ENCODE measurements around the gene ANKRD39. TPM values are rescaled to one million over a fixed set of nuclear protein-coding genes. Genes with fewer than 3 reads are reported as not detected.

Gene ANKRD39
- total and polyA plus RNA-seq, 4 donors = 4.7 to 22.7 (median 10.7) TPM

GRCh38 chr2:96881349-96882195 is 23.8 kb upstream of the ANKRD39 start (continued):
- TF ChIP-seq REST (IDR thresholded peaks at IDR 0.05) (no peak), FOXA1 (IDR thresholded peaks at IDR 0.05) (no peak), MAX (IDR thresholded peaks at IDR 0.05) (no peak), HNF4A (conservative IDR thresholded peaks at IDR 0.05) (no peak), JUND (IDR thresholded peaks at IDR 0.05) (no peak), SP1 (IDR thresholded peaks at IDR 0.05) (no peak)

- no peak for TF ChIP-seq GABPA (IDR thresholded peaks at IDR 0.05 in 1 of 2, conservative IDR thresholded peaks at IDR 0.05 in 1 of 2)
- no peaks in the 10 kb centered on the region for H3K27me3 ChIP-seq (ENCODE audit: control insufficient read depth in 4 of 4, insufficient read depth in 4 of 4, low read length in 3 of 4)
- H3K36me3 ChIP-seq (ENCODE audit: control insufficient read depth in 4 of 4, insufficient read depth in 3 of 4, low read depth in 1 of 4, low read length in 3 of 4) = no peaks in the 10 kb centered on the region
- H3K4me1 ChIP-seq (ENCODE audit: control insufficient read depth in 4 of 4, insufficient read depth in 4 of 4, low read length in 3 of 4) = peaks cover 0 to 11% (median 0%) of the 10 kb centered on the region in 4 donors
- DNase-seq (ENCODE audit: low spot score) = no peak
- no peaks in the 10 kb centered on the region for H3K9me3 ChIP-seq (ENCODE audit: control insufficient read depth in 4 of 4, low read length in 3 of 4)
- no peak overlapping the region for H3K9ac ChIP-seq (ENCODE audit: low read depth in 1 of 2, low read length in 2 of 2)
- WGBS = 94% methylated on average over 6 of the region's 6 CpGs
- no peak overlapping the region for H3K27ac ChIP-seq (ENCODE audit: low read depth in 1 of 2, low read length in 2 of 2)
- no peak overlapping the region for H3K4me3 ChIP-seq (ENCODE audit: low read depth in 1 of 3, low read length in 3 of 3)
These were observed 23.1 kb upstream of the ANKRD39 start for GRCh38 chr2:96880891-96881273.

- no peak for DNase-seq (ENCODE audit: low spot score)
- TF ChIP-seq SP1 (IDR thresholded peaks at IDR 0.05) = no peak
- TF ChIP-seq EGR1 (IDR thresholded peaks at IDR 0.05; ENCODE audit: low read depth in 2 of 2) = no peak
- TF ChIP-seq REST (IDR thresholded peaks at IDR 0.05) = no peak
- no peak for TF ChIP-seq RXRA (IDR thresholded peaks at IDR 0.05)
- no peak for TF ChIP-seq FOXA2 (IDR thresholded peaks at IDR 0.05)
- no peak for TF ChIP-seq HNF4G (IDR thresholded peaks at IDR 0.05)
- no peak for TF ChIP-seq ZBTB33 (IDR thresholded peaks at IDR 0.05)
- H3K27me3 ChIP-seq (ENCODE audit: control insufficient read depth in 4 of 4, insufficient read depth in 4 of 4, low read length in 3 of 4) = no peaks in the 10 kb centered on the region
These were observed 21.8 kb upstream of the ANKRD39 start for GRCh38 chr2:96879545-96880040.

More at GRCh38 chr2:96879545-96880040, 21.8 kb upstream of the ANKRD39 start:
- no peak overlapping the region for H3K4me3 ChIP-seq (ENCODE audit: low read depth in 1 of 3, low read length in 3 of 3)
- no peaks in the 10 kb centered on the region for H3K4me1 ChIP-seq (ENCODE audit: control insufficient read depth in 4 of 4, insufficient read depth in 4 of 4, low read length in 3 of 4)
- no peaks in the 10 kb centered on the region for H3K9me3 ChIP-seq (ENCODE audit: control insufficient read depth in 4 of 4, low read length in 3 of 4)
- no peaks in the 10 kb centered on the region for H3K36me3 ChIP-seq (ENCODE audit: control insufficient read depth in 4 of 4, insufficient read depth in 3 of 4, low read depth in 1 of 4, low read length in 3 of 4)
- H3K27ac ChIP-seq (ENCODE audit: low read depth in 1 of 2, low read length in 2 of 2) = no peak overlapping the region
- WGBS = 94% methylated on average over 18 of the region's 18 CpGs
- no peak overlapping the region for H3K9ac ChIP-seq (ENCODE audit: low read depth in 1 of 2, low read length in 2 of 2)
